ENCODE measurements around the gene BEST1. TPM values are rescaled to one million over a fixed set of nuclear protein-coding genes. Genes with fewer than 3 reads are reported as not detected.

The BEST1 gene
- total RNA-seq, 1 donor from 2014 or later, result 2.1 TPM

GRCh38 chr11:62012832-62013461 lies 62.8 kb downstream of the BEST1 start:
- H3K9me3 ChIP-seq (ENCODE audit: control insufficient read depth in 3 of 3, low read length in 3 of 3), result no peaks in the 10 kb centered on the region
- H3K9ac ChIP-seq (ENCODE audit: low read depth in 1 of 3, low read length in 3 of 3), result no peak overlapping the region
- H3K27ac ChIP-seq (ENCODE audit: low read depth, low read length), result no peak overlapping the region
- H3K4me3 ChIP-seq (ENCODE audit: low read length in 3 of 3), result no peak overlapping the region
- H3K27me3 ChIP-seq (ENCODE audit: control insufficient read depth in 3 of 3, insufficient read depth in 3 of 3, low read length in 3 of 3), result peaks cover 0 to 4% (median 4%) of the 10 kb centered on the region in 3 donors
- H3K4me1 ChIP-seq (ENCODE audit: control insufficient read depth in 3 of 3, insufficient read depth in 3 of 3, low read length in 3 of 3), result no peaks in the 10 kb centered on the region
- no peaks in the 10 kb centered on the region for H3K36me3 ChIP-seq (ENCODE audit: control insufficient read depth in 3 of 3, insufficient read depth in 3 of 3, low read length in 3 of 3)

Small RNA genes within 50 kb of the gene (small RNA-seq; reads per million reads assigned to genes)
- gene RNU6-1243P, result not detected

Other genes with a start within 250 kb of the BEST1 start
- gene MYRF, start 197.7 kb upstream of the BEST1 start, total RNA-seq, result not detected
- 118 TPM for gene TMEM258, start 157.8 kb upstream of the BEST1 start, total RNA-seq
- 11.0 TPM for gene FEN1, start 157.4 kb upstream of the BEST1 start, total RNA-seq
- gene FADS1, start 133.3 kb upstream of the BEST1 start, total RNA-seq, result 16.2 TPM
- gene FADS2, start 122.1 kb upstream of the BEST1 start, total RNA-seq, result 41.2 TPM
- 43.3 TPM for gene FADS3, start 58.8 kb upstream of the BEST1 start, total RNA-seq
- 9.4 TPM for gene RAB3IL1, start 32.8 kb upstream of the BEST1 start, total RNA-seq
- gene FTH1, start 17.3 kb downstream of the BEST1 start, total RNA-seq, result 276 TPM
- 6.8 TPM for gene INCENP, start 173.7 kb downstream of the BEST1 start, total RNA-seq
- gene SCGB1D1, start 239.9 kb downstream of the BEST1 start, total RNA-seq, result not detected